ENCODE results near the gene FABP2.
A peak's percentile ranks its signal among the peaks of the same experiment; 100 is the strongest.
"Not testable (repeated sequence)": the region's sequence is repeated elsewhere in the genome, so short reads cannot be mapped to it uniquely, and the experiment has no call there.

FABP2 gene

GRCh38 chr4:119281393-119281792, 40.5 kb downstream of the FABP2 start:
- Mint-ChIP-seq H3K9me3 (peaks cover 4% of the 10 kb centered on the region), H3K36me3 (ENCODE audit: low read depth) (peaks cover 22% of the 10 kb centered on the region), H3K27ac (no peak overlapping the region), H3K4me3 (no peak overlapping the region), H3K27me3 (ENCODE audit: low read depth) (no peaks in the 10 kb centered on the region), H3K4me1 (peaks cover 15% of the 10 kb centered on the region)
- no peak for TF ChIP-seq CTCF (IDR thresholded peaks at IDR 0.05; ENCODE audit: unreplicated experiment in 3 of 3)

GRCh38 chr4:119279945-119280344, 42.0 kb downstream of the FABP2 start:
- H3K36me3 Mint-ChIP-seq (ENCODE audit: low read depth) = peaks cover 26% of the 10 kb centered on the region
- H3K4me1 Mint-ChIP-seq; H3K27me3 Mint-ChIP-seq (ENCODE audit: low read depth); H3K9me3 Mint-ChIP-seq; H3K4me3 Mint-ChIP-seq; H3K27ac Mint-ChIP-seq: not testable (repeated sequence)

- H3K4me1 Mint-ChIP-seq; H3K9me3 Mint-ChIP-seq; H3K4me3 Mint-ChIP-seq; H3K27me3 Mint-ChIP-seq (ENCODE audit: low read depth); H3K27ac Mint-ChIP-seq: not testable (repeated sequence)
- peaks cover 26% of the 10 kb centered on the region for H3K36me3 Mint-ChIP-seq (ENCODE audit: low read depth)
These were observed 42.4 kb downstream of the FABP2 start for GRCh38 chr4:119279541-119279940.

DNA sequence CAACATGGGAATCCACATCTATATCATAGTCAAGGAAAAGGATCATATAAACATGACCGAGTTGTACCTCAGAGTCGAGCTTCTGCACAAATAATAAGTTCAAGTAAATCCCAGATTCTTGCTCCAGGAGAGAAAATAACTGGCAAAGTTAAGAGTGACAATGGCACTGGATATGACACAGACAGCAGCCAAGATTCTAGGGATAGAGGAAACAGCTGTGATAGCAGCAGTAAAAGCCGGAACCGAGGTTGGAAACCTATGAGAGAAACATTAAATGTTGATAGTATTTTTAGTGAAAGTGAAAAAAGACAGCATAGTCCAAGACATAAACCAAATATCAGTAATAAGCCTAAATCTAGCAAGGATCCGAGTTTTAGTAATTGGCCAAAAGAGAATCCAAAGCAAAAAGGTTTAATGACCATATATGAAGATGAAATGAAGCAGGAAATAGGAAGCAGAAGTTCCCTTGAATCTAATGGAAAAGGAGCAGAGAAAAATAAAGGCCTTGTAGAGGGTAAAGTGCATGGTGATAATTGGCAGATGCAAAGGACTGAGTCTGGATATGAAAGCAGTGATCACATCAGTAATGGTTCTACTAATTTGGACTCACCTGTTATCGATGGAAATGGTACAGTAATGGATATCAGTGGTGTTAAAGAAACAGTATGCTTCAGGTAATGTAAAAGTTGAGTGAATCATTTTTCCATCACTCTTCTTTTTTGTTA, 50.4 kb downstream of the FABP2 start:
- H3K4me1 Mint-ChIP-seq = no peaks in the 10 kb centered on the region
- peak overlapping the region in 2 of 3 experiments; percentile 14 to 28 for H3K27ac Mint-ChIP-seq
- no peak for TF ChIP-seq CTCF (IDR thresholded peaks at IDR 0.05; ENCODE audit: unreplicated experiment in 3 of 3)
- peaks cover 47% of the 10 kb centered on the region for H3K36me3 Mint-ChIP-seq (ENCODE audit: low read depth)
- H3K9me3 Mint-ChIP-seq = peaks cover 3% of the 10 kb centered on the region
- H3K27me3 Mint-ChIP-seq (ENCODE audit: low read depth) = no peaks in the 10 kb centered on the region
- no peak overlapping the region for H3K4me3 Mint-ChIP-seq

DNA sequence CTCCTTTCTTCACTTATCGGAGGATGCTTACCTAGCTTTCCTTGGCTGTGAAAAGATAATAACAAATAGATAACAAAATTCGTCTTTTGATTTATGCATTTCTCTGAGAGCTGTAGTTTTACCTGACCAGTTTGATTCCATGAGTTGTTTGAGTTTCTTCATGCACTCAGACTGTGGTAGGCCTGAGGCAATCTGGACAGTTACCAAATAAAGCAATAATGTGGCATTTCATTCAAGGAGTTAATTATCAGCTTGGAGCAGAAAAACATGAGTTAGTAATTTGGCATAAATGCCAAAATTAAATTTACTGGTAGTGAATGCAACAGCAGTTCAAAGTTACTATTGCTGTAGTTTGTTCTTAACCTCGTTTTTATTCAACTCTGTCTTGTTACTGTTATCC, 53.5 kb downstream of the FABP2 start:
- Mint-ChIP-seq H3K27ac (peak overlapping the region in 1 of 3 experiments; percentile 7), H3K36me3 (ENCODE audit: low read depth) (peaks cover 53% of the 10 kb centered on the region), H3K9me3 (peaks cover 3% of the 10 kb centered on the region), H3K27me3 (ENCODE audit: low read depth) (no peaks in the 10 kb centered on the region), H3K4me3 (no peak overlapping the region), H3K4me1 (no peaks in the 10 kb centered on the region)
- TF ChIP-seq CTCF (IDR thresholded peaks at IDR 0.05; ENCODE audit: unreplicated experiment in 3 of 3) = no peak
